OCI-LY1 (cell line): ENCODE measurements around the gene ATP4A.

ENCODE experiments used
- H2AFZ ChIP-seq: fragments of 200-600 bp; sonication (generic), shearing (Covaris generic); 2 replicates; pipeline ENCODE4 v1.6.0; 2014; ENCODE audit warnings: antibody characterized with exemption, mild to moderate bottlenecking, low read length
- H3F3A ChIP-seq: fragments of 200-600 bp; sonication (generic), shearing (Covaris generic); 2 replicates; pipeline ENCODE4 v1.6.0; 2014; ENCODE audit warnings: mild to moderate bottlenecking, antibody characterized with exemption, low read length, moderate library complexity; ENCODE audit not compliant: insufficient read depth
- H3K27ac ChIP-seq: fragments of 200-600 bp; sonication (generic); 2 replicates; pipeline ENCODE4 v1.5.1; 2014; ENCODE audit warnings: low read length, mixed run types, mild to moderate bottlenecking, low read depth; ENCODE audit not compliant: poor library complexity, severe bottlenecking
- H3K27me3 ChIP-seq: fragments of 200-600 bp; sonication (generic); 2 replicates; pipeline ENCODE4 v1.6.0; 2014; ENCODE audit warnings: antibody characterized with exemption, mild to moderate bottlenecking, low read length, moderate library complexity; ENCODE audit not compliant: insufficient read depth
- H3K36me3 ChIP-seq: fragments of 200-600 bp; sonication (generic); 2 replicates; pipeline ENCODE4 v1.6.1; 2014; ENCODE audit warnings: mild to moderate bottlenecking, antibody characterized with exemption, low read length, moderate library complexity, mixed read lengths; ENCODE audit not compliant: insufficient read depth
- H3K4me1 ChIP-seq: fragments of 200-600 bp; sonication (generic); 2 replicates; pipeline ENCODE4 v1.5.1; 2014; ENCODE audit warnings: mild to moderate bottlenecking, low read length, moderate library complexity; ENCODE audit not compliant: insufficient read depth, severe bottlenecking
- H3K4me2 ChIP-seq: fragments of 200-600 bp; sonication (generic), shearing (Covaris generic); 2 replicates; pipeline ENCODE4 v1.6.1; 2014; ENCODE audit warnings: low read length
- H3K4me3 ChIP-seq: fragments of 200-600 bp; sonication (generic); 2 replicates; pipeline ENCODE4 v1.5.1; 2014; ENCODE audit warnings: low read length, low read depth, mild to moderate bottlenecking, mixed read lengths; ENCODE audit not compliant: poor library complexity, severe bottlenecking
- H3K79me2 ChIP-seq: fragments of 200-600 bp; shearing (Covaris generic); 2 replicates; pipeline ENCODE4 v1.6.1; 2016; ENCODE audit warnings: mixed run types, low read length, mixed read lengths; ENCODE audit not compliant: insufficient read depth
- H3K9ac ChIP-seq: fragments of 200-600 bp; sonication (generic), shearing (Covaris generic); 2 replicates; pipeline ENCODE4 v1.6.1; 2014; ENCODE audit warnings: mild to moderate bottlenecking, low read length, mixed read lengths
- H3K9me2 ChIP-seq: fragments of 200-600 bp; sonication (generic), shearing (Covaris generic); 2 replicates; pipeline ENCODE4 v1.6.1; 2014; ENCODE audit warnings: low read depth, mild to moderate bottlenecking, low read length, mixed read lengths
- H3K9me3 ChIP-seq: fragments of 200-600 bp; shearing (Covaris generic); 2 replicates; pipeline ENCODE4 v1.6.1; 2014; ENCODE audit warnings: low read length, mixed read lengths
- H4K20me1 ChIP-seq: fragments of 200-600 bp; sonication (generic), shearing (Covaris generic); 2 replicates; pipeline ENCODE4 v1.6.0; 2016; ENCODE audit warnings: mild to moderate bottlenecking, low read length; ENCODE audit not compliant: insufficient read depth
- EZH2 ChIP-seq: fragments of 200-600 bp; sonication (generic), shearing (Covaris generic); IDR thresholded peaks from 2 replicates; pipeline ENCODE4 v1.8.0; 2017; ENCODE audit warnings: borderline replicate concordance, mixed run types, mild to moderate bottlenecking, antibody characterized with exemption, low read length, moderate library complexity, mixed read lengths
- TF ChIP-seq, protein P1 (sequence below): fragments of 200-600 bp; sonication (generic), shearing (Covaris generic); IDR thresholded peaks from 2 replicates; pipeline ENCODE4 v1.5.1; 2017; ENCODE audit warnings: mild to moderate bottlenecking, antibody characterized with exemption, low read length, moderate library complexity, mixed read lengths

ATP4A gene

DNA sequence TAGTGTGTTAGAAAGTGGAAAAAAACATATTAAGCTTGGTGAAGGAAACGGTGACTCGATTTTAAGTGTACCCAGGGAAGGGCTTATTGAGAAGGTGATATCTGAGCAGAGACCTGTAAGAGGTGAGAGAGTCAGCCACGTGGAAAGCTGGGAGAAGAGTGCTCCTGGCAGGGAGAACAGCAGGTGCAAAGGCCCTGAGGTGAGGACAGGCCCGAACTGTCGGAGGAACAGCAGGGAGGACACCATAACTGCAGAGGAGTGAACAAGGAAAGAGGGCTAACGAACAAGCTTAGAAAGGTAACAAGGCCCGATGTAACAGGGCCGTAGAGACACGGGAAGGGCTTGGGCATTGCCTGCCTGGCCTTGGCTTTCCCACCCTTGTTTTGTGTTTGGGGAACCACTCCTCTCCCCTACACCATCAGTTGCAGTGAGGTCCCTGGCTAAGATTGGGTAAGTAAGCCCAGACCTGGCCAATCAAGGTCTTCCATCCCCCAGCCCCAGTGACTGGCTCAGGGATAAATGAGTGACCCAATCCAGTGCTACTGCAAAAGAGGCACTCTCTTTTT lies 7.3 kb downstream of the ATP4A start:
- TF ChIP-seq EZH2: no peak
- TF ChIP-seq, protein P1, sequence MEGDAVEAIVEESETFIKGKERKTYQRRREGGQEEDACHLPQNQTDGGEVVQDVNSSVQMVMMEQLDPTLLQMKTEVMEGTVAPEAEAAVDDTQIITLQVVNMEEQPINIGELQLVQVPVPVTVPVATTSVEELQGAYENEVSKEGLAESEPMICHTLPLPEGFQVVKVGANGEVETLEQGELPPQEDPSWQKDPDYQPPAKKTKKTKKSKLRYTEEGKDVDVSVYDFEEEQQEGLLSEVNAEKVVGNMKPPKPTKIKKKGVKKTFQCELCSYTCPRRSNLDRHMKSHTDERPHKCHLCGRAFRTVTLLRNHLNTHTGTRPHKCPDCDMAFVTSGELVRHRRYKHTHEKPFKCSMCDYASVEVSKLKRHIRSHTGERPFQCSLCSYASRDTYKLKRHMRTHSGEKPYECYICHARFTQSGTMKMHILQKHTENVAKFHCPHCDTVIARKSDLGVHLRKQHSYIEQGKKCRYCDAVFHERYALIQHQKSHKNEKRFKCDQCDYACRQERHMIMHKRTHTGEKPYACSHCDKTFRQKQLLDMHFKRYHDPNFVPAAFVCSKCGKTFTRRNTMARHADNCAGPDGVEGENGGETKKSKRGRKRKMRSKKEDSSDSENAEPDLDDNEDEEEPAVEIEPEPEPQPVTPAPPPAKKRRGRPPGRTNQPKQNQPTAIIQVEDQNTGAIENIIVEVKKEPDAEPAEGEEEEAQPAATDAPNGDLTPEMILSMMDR: no peak
- Histone ChIP-seq H3K4me2 (no peak overlapping the region), H2AFZ (no peak overlapping the region), H3K79me2 (no peaks in the 10 kb centered on the region), H3K9ac (no peak overlapping the region), H3K27ac (no peak overlapping the region), H3K36me3 (no peaks in the 10 kb centered on the region), H3K9me2 (no peaks in the 10 kb centered on the region), H3K4me3 (no peak overlapping the region), H3K9me3 (no peaks in the 10 kb centered on the region), H4K20me1 (no peaks in the 10 kb centered on the region), H3K4me1 (peaks cover 11% of the 10 kb centered on the region), H3K27me3 (no peaks in the 10 kb centered on the region; the same call in none of the 2 replicates), H3F3A (no peaks in the 10 kb centered on the region)

DNA sequence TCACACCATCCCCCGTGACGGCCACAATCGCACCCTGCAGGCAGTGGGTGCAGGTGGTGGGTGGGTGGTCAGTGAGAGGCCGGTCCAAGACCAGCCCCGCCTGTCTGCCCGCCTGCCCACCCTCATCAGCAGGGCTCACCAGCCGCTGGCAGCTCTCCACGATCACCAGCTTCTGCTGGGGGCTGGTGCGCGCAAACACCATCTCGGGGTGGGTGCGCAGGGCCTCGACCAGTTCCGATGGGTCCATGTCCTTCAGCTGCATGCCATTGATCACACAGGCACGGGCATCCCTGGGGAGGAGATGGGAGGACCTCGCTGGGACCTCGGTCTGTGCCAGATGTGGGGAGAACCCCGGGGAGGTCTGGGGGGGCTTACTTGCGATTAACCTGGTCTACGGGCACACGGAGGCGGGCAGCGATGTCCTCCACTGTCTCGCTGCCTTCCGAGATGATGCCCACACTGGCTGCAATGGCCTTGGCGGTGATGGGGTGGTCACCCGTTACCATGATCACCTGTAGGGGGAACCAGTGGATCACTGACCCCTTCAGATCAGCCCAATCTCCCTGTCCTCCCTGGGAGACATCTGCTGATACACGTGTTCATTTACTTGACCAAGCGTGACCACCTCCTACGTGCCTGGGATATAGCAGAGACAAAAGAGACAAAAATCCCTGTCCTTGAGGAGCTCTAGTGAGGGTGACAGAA lies 8.0 kb downstream of the ATP4A start:
- Histone ChIP-seq H3K36me3 (no peaks in the 10 kb centered on the region), H4K20me1 (no peaks in the 10 kb centered on the region), H3K79me2 (no peaks in the 10 kb centered on the region), H3K4me1 (peaks cover 11% of the 10 kb centered on the region), H3K9ac (no peak overlapping the region), H3K4me2 (no peak overlapping the region), H3K27ac (no peak overlapping the region), H3K27me3 (no peaks in the 10 kb centered on the region; the same call in none of the 2 replicates), H3K9me2 (no peaks in the 10 kb centered on the region), H3K4me3 (no peak overlapping the region), H2AFZ (no peak overlapping the region), H3K9me3 (no peaks in the 10 kb centered on the region), H3F3A (no peaks in the 10 kb centered on the region)
- TF ChIP-seq, protein P1: peak; percentile 44; the same call in 1 of the 2 replicates
- TF ChIP-seq EZH2: no peak

DNA sequence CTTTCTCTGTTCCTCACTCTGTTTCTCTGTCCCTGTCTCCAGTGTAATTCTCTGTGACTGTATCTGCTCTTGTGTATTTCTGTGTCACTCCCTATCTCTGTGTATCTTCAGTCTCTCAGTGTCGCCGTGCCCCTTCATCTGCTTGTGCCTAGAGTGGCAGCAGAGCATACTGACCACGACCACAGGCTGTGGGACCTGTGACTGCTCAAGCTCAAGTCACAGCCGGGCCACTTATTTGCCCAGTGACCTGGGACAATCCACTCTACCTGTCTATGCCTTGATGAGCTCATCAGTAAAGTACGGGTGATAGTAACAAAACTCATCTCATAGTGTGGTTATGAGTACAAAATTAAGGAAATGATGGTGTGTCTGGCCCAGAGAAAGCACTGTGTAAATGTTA lies 9.4 kb downstream of the ATP4A start:
- no peak overlapping the region for H3K27ac ChIP-seq
- no peaks in the 10 kb centered on the region; the same call in 1 of the 2 replicates for H3K27me3 ChIP-seq
- H3K9ac ChIP-seq: no peak overlapping the region
- no peak overlapping the region for H3K4me2 ChIP-seq
- H3K36me3 ChIP-seq: no peaks in the 10 kb centered on the region
- TF ChIP-seq EZH2: no peak
- TF ChIP-seq, protein P1: no peak
- H3F3A ChIP-seq: no peaks in the 10 kb centered on the region
- peaks cover 11% of the 10 kb centered on the region for H3K4me1 ChIP-seq
- H3K4me3 ChIP-seq: no peak overlapping the region
- no peaks in the 10 kb centered on the region for H3K9me3 ChIP-seq
- H4K20me1 ChIP-seq: no peaks in the 10 kb centered on the region
- H3K79me2 ChIP-seq: no peaks in the 10 kb centered on the region
- H3K9me2 ChIP-seq: no peaks in the 10 kb centered on the region
- no peak overlapping the region for H2AFZ ChIP-seq
